Chondrocyte (in vitro differentiated cells): ENCODE results near the gene FANCG. TPM values are rescaled to one million over a fixed set of nuclear protein-coding genes. Genes with fewer than 3 reads are reported as not detected.

Source experiments
- DNase-seq: peaks from one replicate; pipeline ENCODE4 v3.0.0; 2021; ENCODE audit warnings: mixed read lengths, low spot score
- H3K27ac Mint-ChIP-seq: one replicate; pipeline ENCODE4 v1.8.0; 2021; ENCODE audit warnings: mild to moderate bottlenecking, moderate library complexity, mixed read lengths; ENCODE audit not compliant: unreplicated experiment
- H3K27me3 Mint-ChIP-seq: 2 replicates; pipeline ENCODE4 v1.8.0; 2021; ENCODE audit warnings: low read depth, mixed read lengths
- H3K36me3 Mint-ChIP-seq: 2 replicates; pipeline ENCODE4 v1.8.0; 2021; ENCODE audit warnings: low read depth, mixed read lengths
- H3K4me1 Mint-ChIP-seq: 2 replicates; pipeline ENCODE4 v1.8.0; 2021; ENCODE audit warnings: low read depth, mild to moderate bottlenecking, mixed read lengths
- H3K4me3 Mint-ChIP-seq: one replicate; pipeline ENCODE4 v1.8.0; 2021; ENCODE audit warnings: mild to moderate bottlenecking, moderate library complexity, mixed read lengths; ENCODE audit not compliant: unreplicated experiment
- H3K9me3 Mint-ChIP-seq: 2 replicates; pipeline ENCODE4 v1.8.0; 2021; ENCODE audit warnings: low read depth, mixed read lengths
- CTCF ChIP-seq: fragments of 200-600 bp; sonication (generic); IDR thresholded peaks from 2 replicates; pipeline ENCODE4 v1.5.0; 2021; ENCODE audit warnings: antibody characterized with exemption, mild to moderate bottlenecking, moderate library complexity
- total RNA-seq: library from RNA; stranded (reverse); gene quantifications from 3 replicates; pipeline ENCODE4 v1.2.1, GENCODE V29; 2021

The FANCG gene
- total RNA-seq, 1 donor from 2014 or later = 14.9 TPM

DNA sequence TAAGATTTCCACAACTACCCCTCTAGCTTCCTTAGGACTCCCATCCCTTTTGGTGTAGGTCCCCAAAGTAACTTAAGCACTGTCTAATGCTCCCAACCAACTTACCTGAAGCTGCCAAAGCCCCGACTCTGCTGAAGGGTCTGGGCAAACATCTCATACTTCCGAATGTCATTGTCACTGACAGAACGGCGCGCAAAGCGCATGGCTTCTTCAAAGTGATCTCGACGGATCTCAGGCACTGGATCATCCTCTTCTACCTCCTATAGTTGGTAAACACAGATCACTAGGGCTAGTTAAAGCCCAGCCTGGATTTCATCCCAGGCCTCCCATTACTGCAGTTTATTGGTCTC lies 22.5 kb downstream of the FANCG start:
- Mint-ChIP-seq H3K4me3 (no peak overlapping the region), H3K4me1 (no peaks in the 10 kb centered on the region), H3K9me3 (no peaks in the 10 kb centered on the region), H3K27ac (no peak overlapping the region), H3K27me3 (no peaks in the 10 kb centered on the region), H3K36me3 (peaks cover 82% of the 10 kb centered on the region)
- no peak for TF ChIP-seq CTCF
- no peak for DNase-seq

DNA sequence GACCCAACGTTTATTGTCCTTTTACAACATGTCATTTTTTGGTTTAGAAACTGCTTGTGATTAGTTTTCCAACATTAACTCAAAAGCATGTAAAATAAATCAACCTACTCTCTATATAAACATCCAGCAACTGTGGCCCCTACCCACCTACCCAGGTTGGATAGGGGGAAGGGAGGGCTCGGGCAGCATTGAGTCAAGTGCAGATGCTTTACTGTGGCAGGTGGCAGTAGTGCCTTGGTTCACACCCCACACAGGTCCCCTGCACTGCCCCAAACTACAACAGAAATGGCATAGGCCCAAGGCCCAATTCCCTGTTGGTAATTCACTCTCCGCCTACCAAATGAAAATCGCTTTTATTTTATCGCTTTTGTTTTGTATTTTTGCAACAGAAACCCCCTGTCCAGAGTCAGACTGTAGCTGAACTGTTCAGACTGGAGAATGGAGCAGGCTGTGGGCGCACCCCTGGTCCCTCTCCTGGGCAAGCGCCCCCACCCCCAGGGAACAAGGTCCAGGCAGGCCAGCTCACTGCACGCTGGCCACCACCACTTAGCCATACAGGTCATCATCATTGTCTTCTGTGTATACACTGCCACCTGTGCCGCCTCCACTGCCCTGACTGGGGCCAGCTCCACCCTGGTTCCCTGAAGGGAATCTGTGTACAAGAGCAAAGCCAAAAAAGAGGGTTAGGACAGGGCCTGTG lies 23.0 kb downstream of the FANCG start:
- Mint-ChIP-seq H3K27me3 (no peaks in the 10 kb centered on the region), H3K4me3 (no peak overlapping the region), H3K36me3 (peaks cover 77% of the 10 kb centered on the region), H3K4me1 (no peaks in the 10 kb centered on the region), H3K9me3 (no peaks in the 10 kb centered on the region), H3K27ac (peak overlapping the region; percentile 41)
- no peak for DNase-seq
- TF ChIP-seq CTCF = no peak

GRCh38 chr9:35054871-35055644 lies 24.7 kb downstream of the FANCG start:
- no peak overlapping the region for H3K27ac Mint-ChIP-seq
- H3K36me3 Mint-ChIP-seq = peaks cover 68% of the 10 kb centered on the region

GRCh38 chr9:35054185-35054835 lies 25.4 kb downstream of the FANCG start:
- Mint-ChIP-seq H3K4me3 (no peak overlapping the region), H3K27ac (no peak overlapping the region), H3K9me3 (no peaks in the 10 kb centered on the region), H3K27me3 (no peaks in the 10 kb centered on the region), H3K36me3 (peaks cover 61% of the 10 kb centered on the region), H3K4me1 (peaks cover under 1% of the 10 kb centered on the region)
- TF ChIP-seq CTCF = no peak
- DNase-seq = no peak

More at GRCh38 chr9:35054871-35055644, 24.7 kb downstream of the FANCG start:
- DNase-seq = no peak
- Mint-ChIP-seq H3K27me3 (no peaks in the 10 kb centered on the region), H3K9me3 (no peaks in the 10 kb centered on the region), H3K4me1 (no peaks in the 10 kb centered on the region), H3K4me3 (no peak overlapping the region)
- TF ChIP-seq CTCF = no peak
